H1 (cell line): ENCODE results near the gene TCF7L2. TPM values are rescaled to one million over a fixed set of nuclear protein-coding genes. Genes with fewer than 3 reads are reported as not detected.

Experiments
- CTCF ChIA-PET: fragments of 300-600 bp; sonication (Branson Sonifier 250); formaldehyde crosslinking; loops from one replicate; lab custom pipeline; 2021; ENCODE audit not compliant: partially characterized antibody; lab: Charles Lee
- POLR2A ChIA-PET: fragments of 300-600 bp; sonication (Branson Sonifier 250); formaldehyde crosslinking; loops from one replicate; lab custom pipeline; 2021; ENCODE audit warnings: inconsistent platforms; ENCODE audit not compliant: partially characterized antibody; lab: Charles Lee
- DNase-seq, 2 experiments: peaks; one replicate each; pipeline versions ENCODE4 v3.0.0 to v3.0.0-alpha.2; 2010 to 2022; ENCODE audit warnings: low spot score in 2 of 2, low read depth in 1 of 2, mixed read lengths in 1 of 2
- FAIRE-seq: peaks from 2 replicates; lab custom pipeline; 2011; peaks lifted over from hg19 to GRCh38; lab: Jason Lieb, UNC
- H2AFZ ChIP-seq: 2 replicates; pipeline ENCODE4 v1.8.1; 2012; ENCODE audit warnings: low read length, inconsistent platforms
- H2AK5ac ChIP-seq: 2 replicates; pipeline ENCODE4 v1.6.1; 2013; ENCODE audit warnings: low read depth, low read length
- H2BK120ac ChIP-seq: replicated peaks from 2 replicates; pipeline ENCODE3; 2013; ENCODE audit warnings: low read depth, low read length, inconsistent platforms
- H2BK12ac ChIP-seq: 2 replicates; pipeline ENCODE4 v1.6.1; 2013; ENCODE audit warnings: low read depth, low read length
- H2BK15ac ChIP-seq: 2 replicates; pipeline ENCODE4 v1.6.1; 2013; ENCODE audit warnings: low read length
- H2BK20ac ChIP-seq: 2 replicates; pipeline ENCODE4 v1.6.1; 2013; ENCODE audit warnings: low read length
- H2BK5ac ChIP-seq: 2 replicates; pipeline ENCODE4 v1.6.1; 2013; ENCODE audit warnings: low read depth, low read length
- H3K14ac ChIP-seq: 2 replicates; pipeline ENCODE4 v1.6.1; 2013; ENCODE audit warnings: inconsistent platforms; ENCODE audit not compliant: insufficient read length
- H3K18ac ChIP-seq: 2 replicates; pipeline ENCODE4 v1.6.1; 2013; ENCODE audit warnings: low read length; ENCODE audit errors: extremely low read depth
- H3K23ac ChIP-seq: 2 replicates; pipeline ENCODE4 v1.6.1; 2013; ENCODE audit warnings: inconsistent platforms; ENCODE audit not compliant: insufficient read length
- H3K23me2 ChIP-seq: 2 replicates; pipeline ENCODE4 v1.6.1; 2013; ENCODE audit warnings: low read depth, low read length
- H3K27ac ChIP-seq: 2 replicates; pipeline ENCODE4 v1.6.1; 2011; ENCODE audit warnings: low read depth, low read length, inconsistent platforms
- H3K27me3 ChIP-seq, 4 experiments: replicated peaks in 1 of 4; 1 replicate in 1 of 4; 2 replicates in 3 of 4; pipeline versions ENCODE4 v1.6.1 to v1.8.1; 2011 to 2013; ENCODE audit warnings: low read length in 3 of 4, mild to moderate bottlenecking in 3 of 4, inconsistent platforms in 2 of 4, mixed read lengths in 2 of 4, moderate library complexity in 1 of 4; ENCODE audit not compliant: control insufficient read depth in 3 of 4, insufficient read depth in 3 of 4; ENCODE audit errors: extremely low read depth in 1 of 4
- H3K36me3 ChIP-seq, 4 experiments: 2 replicates each; pipeline versions ENCODE4 v1.6.1 to v1.8.1; 2011 to 2013; ENCODE audit warnings: mild to moderate bottlenecking in 4 of 4, low read length in 3 of 4, moderate library complexity in 2 of 4, control low read depth in 1 of 4, inconsistent platforms in 1 of 4; ENCODE audit not compliant: insufficient read depth in 4 of 4, control insufficient read depth in 2 of 4
- H3K4ac ChIP-seq: replicated peaks from 2 replicates; pipeline ENCODE3; 2013; ENCODE audit warnings: low read length, low read depth, mixed read lengths, inconsistent platforms; ENCODE audit not compliant: insufficient read length
- H3K4me1 ChIP-seq, 4 experiments: replicated peaks in 1 of 4; 1 replicate in 1 of 4; 2 replicates in 3 of 4; pipeline versions ENCODE4 v1.6.1 to v1.8.1; 2011 to 2013; ENCODE audit warnings: low read length in 3 of 4, inconsistent platforms in 2 of 4, mixed read lengths in 1 of 4; ENCODE audit not compliant: insufficient read depth in 4 of 4, control insufficient read depth in 3 of 4
- H3K4me2 ChIP-seq, 2 experiments: 2 replicates each; pipeline versions ENCODE4 v1.6.1 to v1.8.1; 2011 to 2013; ENCODE audit warnings: low read depth in 2 of 2, low read length in 2 of 2, control low read depth in 1 of 2, inconsistent platforms in 1 of 2, mild to moderate bottlenecking in 1 of 2; ENCODE audit not compliant: insufficient read depth in 1 of 2
- H3K4me3 ChIP-seq, 4 experiments: fragments of 200-600, 300-600 bp in 1 of 4; sonication (generic), shearing (Covaris generic), sonication (Bioruptor Twin) in 1 of 4; 2 replicates each; pipeline versions ENCODE4 v1.5.1 to v1.8.1; 2011 to 2016; ENCODE audit warnings: low read length in 4 of 4, low read depth in 3 of 4, control low read depth in 2 of 4, inconsistent platforms in 2 of 4, mild to moderate bottlenecking in 2 of 4, mixed read lengths in 1 of 4, moderate library complexity in 1 of 4; ENCODE audit not compliant: insufficient read depth in 2 of 4; ENCODE audit errors: extremely low read depth in 1 of 4
- H3K56ac ChIP-seq: replicated peaks from 2 replicates; pipeline ENCODE3; 2013; ENCODE audit warnings: low read depth, mild to moderate bottlenecking, mixed read lengths, low read length, inconsistent platforms; ENCODE audit not compliant: insufficient read length
- H3K79me1 ChIP-seq: 2 replicates; pipeline ENCODE4 v1.6.1; 2013; ENCODE audit warnings: low read depth, low read length, control low read depth
- H3K79me2 ChIP-seq, 2 experiments: 2 replicates each; pipeline versions ENCODE4 v1.6.1 to v1.8.1; 2012 to 2013; ENCODE audit warnings: low read length in 2 of 2, mild to moderate bottlenecking in 2 of 2, inconsistent platforms in 1 of 2; ENCODE audit not compliant: insufficient read depth in 2 of 2, control insufficient read depth in 1 of 2
- H3K9ac ChIP-seq, 4 experiments: replicated peaks in 1 of 4; 1 replicate in 1 of 4; 2 replicates in 3 of 4; pipeline versions ENCODE4 v1.6.1 to v1.8.1; 2011 to 2013; ENCODE audit warnings: low read depth in 3 of 4, low read length in 3 of 4, control low read depth in 2 of 4, mild to moderate bottlenecking in 2 of 4, moderate library complexity in 2 of 4, inconsistent platforms in 1 of 4; ENCODE audit errors: extremely low read depth in 1 of 4
- H3K9me3 ChIP-seq, 2 experiments: 2 replicates each; pipeline versions ENCODE4 v1.6.1 to v1.8.1; 2012 to 2013; ENCODE audit warnings: mild to moderate bottlenecking in 2 of 2, moderate library complexity in 2 of 2, control low read depth in 1 of 2, inconsistent platforms in 1 of 2, low read depth in 1 of 2, low read length in 1 of 2, mixed read lengths in 1 of 2; ENCODE audit not compliant: insufficient read depth in 2 of 2
- H4K20me1 ChIP-seq, 2 experiments: replicated peaks in 1 of 2; 2 replicates each; pipeline versions ENCODE3 to v1.8.1; 2011 to 2013; ENCODE audit warnings: inconsistent platforms in 2 of 2, low read length in 2 of 2, mild to moderate bottlenecking in 1 of 2; ENCODE audit not compliant: insufficient read depth in 2 of 2, control insufficient read depth in 1 of 2
- H4K5ac ChIP-seq: 2 replicates; pipeline ENCODE4 v1.6.1; 2013; ENCODE audit warnings: low read length, low read depth, mixed read lengths, inconsistent platforms; ENCODE audit not compliant: insufficient read length
- H4K8ac ChIP-seq: 2 replicates; pipeline ENCODE4 v1.8.0; 2013; ENCODE audit warnings: mild to moderate bottlenecking, moderate library complexity, low read length, inconsistent platforms; ENCODE audit not compliant: insufficient read depth; ENCODE audit errors: extremely low read depth
- H4K91ac ChIP-seq: replicated peaks from 2 replicates; pipeline ENCODE3; 2013; ENCODE audit warnings: low read length, mixed read lengths, inconsistent platforms; ENCODE audit not compliant: insufficient read length
- CEBPB ChIP-seq: IDR thresholded peaks from 2 replicates; pipeline ENCODE4 v1.6.1; 2012; ENCODE audit warnings: low read depth, low read length
- CHD1 ChIP-seq: IDR thresholded peaks from 2 replicates; pipeline ENCODE4 v1.6.1; 2012; ENCODE audit warnings: low read depth, low read length, improper control_type of control experiment
- CTCF ChIP-seq, 3 experiments: IDR thresholded peaks; 1 replicate in 2 of 3; 2 replicates in 1 of 3; pipeline versions ENCODE4 v1.5.1 to v1.6.1; 2011; ENCODE audit warnings: low read length in 3 of 3, mild to moderate bottlenecking in 3 of 3, inconsistent platforms in 2 of 3, low read depth in 1 of 3, moderate library complexity in 1 of 3; ENCODE audit not compliant: insufficient read depth in 1 of 3; ENCODE audit errors: control extremely low read depth in 1 of 3
- GTF2F1 ChIP-seq: IDR thresholded peaks from 2 replicates; pipeline ENCODE4 v1.6.1; 2012; ENCODE audit warnings: low read depth, low read length, improper control_type of control experiment, borderline replicate concordance
- HDAC2 ChIP-seq, 2 experiments: fragments of 300-600 bp in 1 of 2; sonication (generic) in 1 of 2; IDR thresholded peaks; 2 replicates each; pipeline ENCODE4 v1.6.1; 2011 to 2012; ENCODE audit warnings: low read depth in 2 of 2, low read length in 2 of 2, mild to moderate bottlenecking in 2 of 2, moderate library complexity in 2 of 2, borderline replicate concordance in 1 of 2, inconsistent platforms in 1 of 2
- RBBP5 ChIP-seq: IDR thresholded peaks from 2 replicates; pipeline ENCODE4 v1.7.1; 2012; ENCODE audit warnings: low read depth, mild to moderate bottlenecking, inconsistent platforms, low read length, moderate library complexity, borderline replicate concordance
- SP2 ChIP-seq: IDR thresholded peaks from 2 replicates; pipeline ENCODE4 v1.6.1; 2012; ENCODE audit warnings: mild to moderate bottlenecking, low read length, inconsistent platforms
- SUZ12 ChIP-seq: fragments of 200-600 bp; sonication (generic); IDR thresholded peaks from 2 replicates; pipeline ENCODE4 v1.6.1; 2012; ENCODE audit warnings: mild to moderate bottlenecking, inconsistent platforms, low read length, moderate library complexity, mixed read lengths
- WGBS, 2 experiments: shearing (Covaris generic) in 1 of 2; methylation state at CpG; one replicate each; pipeline versions ENCODE4 v1.1.6 to v1.1.7; 2013 to 2015; ENCODE audit warnings: low lambda C conversion rate in 2 of 2, mixed read lengths in 2 of 2, inconsistent platforms in 1 of 2, low coverage in 1 of 2, missing lambda C conversion rate in 1 of 2; ENCODE audit not compliant: insufficient replicate concordance in 2 of 2, insufficient coverage in 1 of 2, insufficient read length in 1 of 2; ENCODE audit errors: extremely low coverage in 1 of 2, missing lambda C conversion rate in 1 of 2; 5-methylcytosine and 5-hydroxymethylcytosine counted together
- polyA plus RNA-seq, 7 experiments: library from polyadenylated mRNA; depleted of rRNA in 3 of 7; stranded (reverse) in 5 of 7; unstranded in 2 of 7; fragments of >200 nt in 5 of 7; fragments of 200-250 nt in 2 of 7; gene quantifications; 1 replicate in 5 of 7; 2 replicates in 1 of 7; 4 replicates in 1 of 7; pipeline versions ENCODE4 v1.2.1 to v1.2.3, GENCODE V29; 2011 to 2013; ENCODE audit warnings: missing spikeins in 2 of 7, mixed read lengths in 2 of 7
- total RNA-seq: library from RNA; stranded (reverse); fragmentation: NEBNext Ultra II Directional; extraction: Animal tissue kit (Norgen Biotek cat#: 25700); gene quantifications from 2 replicates; pipeline ENCODE4 v1.2.1, GENCODE V29; 2021

Gene TCF7L2
- total and polyA plus RNA-seq, 2 of the 8 experiments (the other 6 are each of a cell fraction or from before 2014, with no cell fraction given): 33.9 to 67.3 TPM

DNA sequence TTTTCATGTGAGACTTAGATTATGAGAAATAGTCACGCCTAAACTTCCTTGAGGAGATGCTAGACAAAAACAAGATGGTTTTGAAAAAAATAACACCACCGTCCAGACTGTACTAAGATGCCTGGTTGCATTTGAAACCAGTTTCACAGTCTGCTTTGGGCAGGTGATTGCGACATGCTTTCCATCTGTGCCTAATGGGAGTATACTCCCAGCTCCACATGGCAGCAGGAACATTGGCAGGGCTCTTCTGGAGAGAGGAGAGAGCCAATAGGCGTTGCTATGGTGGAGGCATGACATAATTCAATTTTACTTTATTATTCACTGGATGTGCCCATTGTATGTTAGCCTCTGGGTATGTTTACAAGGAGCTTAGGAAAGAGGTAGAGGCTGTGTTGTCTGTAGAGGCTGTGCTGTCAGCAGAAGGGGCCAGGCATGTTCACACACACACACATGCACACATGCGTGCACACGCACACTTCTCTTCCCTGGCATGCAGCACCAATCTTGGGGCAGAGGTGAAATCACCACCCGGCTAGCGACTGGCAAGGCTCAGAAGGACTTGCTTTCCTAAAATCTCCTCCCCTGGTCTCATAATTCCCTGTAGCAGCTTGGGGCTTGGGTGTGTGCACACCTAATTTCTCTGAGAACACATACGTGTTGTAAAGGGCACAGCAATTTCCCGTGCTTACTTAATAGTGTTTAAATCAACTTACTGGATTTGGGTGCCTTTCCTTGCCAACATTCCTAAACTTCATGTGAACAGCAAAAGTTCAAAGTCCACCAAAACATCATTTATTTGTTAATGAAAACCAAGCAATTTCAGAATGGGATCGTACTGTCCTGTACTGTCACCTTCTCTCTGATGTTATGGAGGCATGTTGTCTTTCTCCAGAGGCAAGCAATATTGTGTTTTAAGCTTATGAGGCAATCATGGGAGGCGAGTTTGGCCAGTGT is 162.1 kb downstream of the TCF7L2 start:
- Histone ChIP-seq H3K79me1 (peaks cover 8% of the 10 kb centered on the region; the same call in 1 of the 2 replicates), H3K36me3 (no peaks in the 10 kb centered on the region), H3K27ac (no peak overlapping the region), H3K4me3 (no peak overlapping the region), H2BK5ac (no peak overlapping the region), H2BK15ac (no peak overlapping the region), H3K18ac (no peak overlapping the region), H3K4ac (no peak overlapping the region), H3K79me2 (peaks cover 0 to 84% of the 10 kb centered on the region in 2 experiments; a peak in 3 of 4 replicates), H4K20me1 (peaks cover 2 to 5% of the 10 kb centered on the region in 2 experiments), H4K91ac (no peak overlapping the region), H3K23me2 (no peaks in the 10 kb centered on the region), H3K4me1 (peaks cover 0 to 13% (median 6%) of the 10 kb centered on the region in 4 experiments; a peak in 3 of 7 replicates), H3K56ac (no peak overlapping the region), H2BK20ac (no peak overlapping the region), H3K4me2 (no peak overlapping the region), H3K23ac (no peak overlapping the region), H3K27me3 (no peaks in the 10 kb centered on the region), H3K14ac (no peak overlapping the region), H2AFZ (no peak overlapping the region), H2BK12ac (no peak overlapping the region), H2BK120ac (no peak overlapping the region), H2AK5ac (no peak overlapping the region), H3K9me3 (no peaks in the 10 kb centered on the region), H3K9ac (no peak overlapping the region), H4K8ac (no peak overlapping the region), H4K5ac (no peak overlapping the region)
- CTCF ChIA-PET: interaction anchor here (0.6 to 1.8 kb wide), 3 partner anchors 8 to 416 kb away, joined by 3 to 4 read pairs (median 3); no protein-coding TSS in a partner anchor
- TF ChIP-seq CEBPB (peak; percentile 87), SP2 (no peak), RBBP5 (no peak), SUZ12 (no peak), HDAC2 (IDR thresholded peaks at IDR 0.05; ENCODE audit: borderline replicate concordance in 1 of 2, low read depth in 2 of 2, low read length in 2 of 2) (no peak), CTCF (IDR thresholded peaks at IDR 0.05; ENCODE audit: control extremely low read depth in 1 of 3, insufficient read depth in 1 of 3, low read depth in 1 of 3, low read length in 3 of 3) (no peak), CHD1 (no peak), GTF2F1 (no peak)
- FAIRE-seq: peak; percentile 13
- 91% methylated on average over 12 of the region's 12 CpGs; no CpG with 5 or more reads in 1 of the 2 experiments for WGBS, 2 experiments
- DNase-seq: no peak
- POLR2A ChIA-PET: no interaction called here
